OCI-LY7 (cell line): ENCODE measurements around the gene TMLHE. TPM values are rescaled to one million over a fixed set of nuclear protein-coding genes. Genes with fewer than 3 reads are reported as not detected.
"Not testable (repeated sequence)": the region's sequence is repeated elsewhere in the genome, so short reads cannot be mapped to it uniquely, and the experiment has no call there.

Experiments
- BruUV-seq: library from RNA; stranded (reverse); fragments of 400-500 nt; replicated peaks from 2 replicates; lab custom pipeline; 2021; lab: Mats Ljungman, UMichigan
- CTCF ChIA-PET: fragments of 300-600 bp; sonication (Branson Sonifier 250); formaldehyde crosslinking; loops from one replicate; lab custom pipeline; 2022; ENCODE audit warnings: antibody characterized with exemption; ENCODE audit not compliant: unreplicated experiment; lab: Charles Lee
- POLR2A ChIA-PET: fragments of 300-600 bp; sonication (Branson Sonifier 250); formaldehyde crosslinking; loops from one replicate; lab custom pipeline; 2022; ENCODE audit warnings: antibody characterized with exemption; lab: Charles Lee
- DNase-seq: peaks from one replicate; pipeline ENCODE4 v3.0.0-alpha.2; 2015; ENCODE audit warnings: low spot score
- H2AFZ ChIP-seq: fragments of 200-600 bp; sonication (generic), shearing (Covaris generic); 2 replicates; pipeline ENCODE4 v1.6.1; 2014; ENCODE audit warnings: mild to moderate bottlenecking, antibody characterized with exemption, low read length, moderate library complexity
- H3K27ac ChIP-seq: fragments of 200-600 bp; sonication (generic); 2 replicates; pipeline ENCODE4 v1.5.1; 2014; ENCODE audit warnings: mixed run types, low read depth, mild to moderate bottlenecking, moderate library complexity, low read length, inconsistent platforms; ENCODE audit not compliant: poor library complexity, severe bottlenecking
- H3K36me3 ChIP-seq: fragments of 200-600 bp; sonication (generic); 2 replicates; pipeline ENCODE4 v1.6.1; 2014; ENCODE audit warnings: mild to moderate bottlenecking, antibody characterized with exemption, low read length, moderate library complexity, mixed read lengths; ENCODE audit not compliant: insufficient read depth
- H3K4me1 ChIP-seq: fragments of 200-600 bp; sonication (generic); 2 replicates; pipeline ENCODE4 v1.5.1; 2014; ENCODE audit warnings: mild to moderate bottlenecking, low read length; ENCODE audit not compliant: insufficient read depth, poor library complexity, severe bottlenecking
- H3K4me2 ChIP-seq: fragments of 200-600 bp; sonication (generic); 2 replicates; pipeline ENCODE4 v1.6.1; 2014; ENCODE audit warnings: mild to moderate bottlenecking, low read length
- H3K4me3 ChIP-seq: fragments of 200-600 bp; sonication (generic); 2 replicates; pipeline ENCODE4 v1.5.1; 2014; ENCODE audit warnings: mild to moderate bottlenecking, low read depth, low read length; ENCODE audit not compliant: poor library complexity, severe bottlenecking
- H3K79me2 ChIP-seq: fragments of 200-600 bp; sonication (generic); 2 replicates; pipeline ENCODE4 v1.6.1; 2016; ENCODE audit warnings: low read depth, mild to moderate bottlenecking, low read length, moderate library complexity, mixed read lengths; ENCODE audit not compliant: insufficient read depth
- H3K9me2 ChIP-seq: fragments of 200-600 bp; sonication (generic); 2 replicates; pipeline ENCODE4 v1.6.1; 2016; ENCODE audit warnings: mild to moderate bottlenecking, low read length, mixed read lengths; ENCODE audit not compliant: insufficient read depth
- H3K9me3 ChIP-seq: fragments of 200-600 bp; sonication (generic); 2 replicates; pipeline ENCODE4 v1.6.1; 2014; ENCODE audit warnings: mild to moderate bottlenecking, mixed run types, low read length, mixed read lengths
- H4K20me1 ChIP-seq: fragments of 200-600 bp; sonication (generic); 2 replicates; pipeline ENCODE4 v1.6.1; 2014; ENCODE audit warnings: mild to moderate bottlenecking, antibody characterized with exemption, low read length, moderate library complexity, mixed read lengths; ENCODE audit not compliant: insufficient read depth
- CTCF ChIP-seq: fragments of 200-600 bp; sonication (generic); conservative IDR thresholded peaks from 2 replicates; pipeline ENCODE4 v1.5.1; 2014; ENCODE audit warnings: mild to moderate bottlenecking, antibody characterized with exemption, low read length, moderate library complexity, mixed read lengths
- EZH2phosphoT487 ChIP-seq: fragments of 200-600 bp; sonication (generic); IDR thresholded peaks from 2 replicates; pipeline ENCODE4 v1.6.1; 2018; ENCODE audit warnings: low read depth, borderline replicate concordance, mild to moderate bottlenecking, mixed run types, antibody characterized with exemption, low read length, moderate library complexity, mixed read lengths
- intact Hi-C: fragments of 100-400 bp; cut with micrococcal nuclease; formaldehyde crosslinking; loops from one replicate; pipeline ENCODE4 v1.10.0; 2022; ENCODE audit not compliant: unreplicated experiment
- total RNA-seq, 2 experiments: library from RNA; depleted of rRNA in 1 of 2; stranded (reverse); fragments of >200 nt in 1 of 2; shearing (Covaris generic) in 1 of 2; gene quantifications; 2 replicates each; pipeline ENCODE4 v1.2.3, GENCODE V29; 2014 to 2022

Gene TMLHE
- total RNA-seq, 2 experiments from 2014 or later, result 3.0 to 4.2 TPM

GRCh38 chrX:155645180-155645579, 32.4 kb upstream of the TMLHE start:
- intact Hi-C loops, result no loop called here
- Histone ChIP-seq H3K36me3 (no peaks in the 10 kb centered on the region), H3K4me3 (no peak overlapping the region), H3K9me3 (no peaks in the 10 kb centered on the region), H3K4me1 (no peaks in the 10 kb centered on the region), H3K9me2 (no peaks in the 10 kb centered on the region), H4K20me1 (no peaks in the 10 kb centered on the region), H3K79me2 (no peaks in the 10 kb centered on the region), H3K27ac (no peak overlapping the region), H3K4me2 (no peak overlapping the region), H2AFZ (no peak overlapping the region)
- BruUV-seq, result no TSS peak
- no peak for DNase-seq
- TF ChIP-seq CTCF (no peak), EZH2phosphoT487 (no peak)
- POLR2A ChIA-PET, result no interaction called here
- CTCF ChIA-PET, result no interaction called here

DNA sequence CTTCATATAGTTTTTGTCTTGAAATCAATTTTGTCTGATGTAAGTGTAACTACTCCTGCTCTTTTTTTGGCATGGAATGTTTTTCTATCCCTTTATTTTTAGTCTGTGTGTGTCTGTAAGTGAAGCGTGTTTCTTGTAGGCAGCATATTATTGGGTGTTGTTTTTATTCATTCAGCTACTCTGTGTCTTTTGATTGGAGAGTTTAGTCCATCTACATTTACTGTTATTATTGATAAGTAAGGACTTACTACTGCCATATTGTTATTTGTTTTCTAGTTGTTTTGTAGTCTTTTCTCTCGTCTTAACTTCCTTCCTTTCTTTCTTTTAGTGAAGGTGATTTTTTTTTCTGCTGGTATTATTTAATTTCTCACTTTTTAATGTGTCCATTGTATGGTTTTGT, 30.5 kb upstream of the TMLHE start:
- CTCF ChIA-PET, result no interaction called here
- Histone ChIP-seq H2AFZ (no peak overlapping the region), H3K9me3 (no peaks in the 10 kb centered on the region), H3K79me2 (no peaks in the 10 kb centered on the region), H3K27ac (no peak overlapping the region), H3K36me3 (no peaks in the 10 kb centered on the region), H3K9me2 (no peaks in the 10 kb centered on the region), H3K4me2 (no peak overlapping the region), H3K4me1 (no peaks in the 10 kb centered on the region), H3K4me3 (no peak overlapping the region), H4K20me1 (no peaks in the 10 kb centered on the region)
- POLR2A ChIA-PET, result no interaction called here
- TF ChIP-seq EZH2phosphoT487 (no peak), CTCF (no peak)
- no peak for DNase-seq
- BruUV-seq, result no TSS peak
- intact Hi-C loops, result no loop called here

DNA sequence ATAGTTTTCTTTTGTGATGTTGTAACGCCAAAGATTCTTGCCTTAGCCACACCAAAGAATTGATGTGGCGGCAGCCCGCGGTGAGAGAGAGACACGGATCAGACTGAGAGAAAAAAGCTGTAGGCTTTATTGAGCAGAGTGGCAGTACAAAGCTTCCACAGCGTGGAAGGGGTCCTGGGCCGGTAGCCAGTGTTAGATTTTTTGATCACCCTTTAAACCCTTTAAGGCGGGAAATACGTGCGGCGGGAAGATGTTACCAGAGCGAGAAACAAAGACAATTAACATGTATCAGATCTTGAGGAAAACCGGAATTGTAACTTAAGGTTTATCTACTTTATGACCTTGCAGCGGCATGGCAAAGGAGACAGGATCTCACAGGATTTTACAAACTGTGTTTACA, 28.6 kb upstream of the TMLHE start:
- H3K79me2 ChIP-seq, H3K9me3 ChIP-seq, BruUV-seq, H3K4me1 ChIP-seq, H4K20me1 ChIP-seq, intact Hi-C loops, H3K4me3 ChIP-seq, H3K9me2 ChIP-seq, H2AFZ ChIP-seq, H3K27ac ChIP-seq, H3K4me2 ChIP-seq, H3K36me3 ChIP-seq, CTCF ChIA-PET, DNase-seq, POLR2A ChIA-PET: not testable (repeated sequence)
